ENCODE results near the gene HBZ. TPM values are rescaled to one million over a fixed set of nuclear protein-coding genes. Genes with fewer than 3 reads are reported as not detected.

Gene HBZ
- total and polyA plus RNA-seq, 2 of the 8 experiments (the other 6 are each of a cell fraction or from before 2014, with no cell fraction given), result 0.12 TPM; not detected in 1

GRCh38 chr16:146646-147045 lies 5.8 kb upstream of the HBZ start (continued):
- no peak for TF ChIP-seq TCF12 (IDR thresholded peaks at IDR 0.05; ENCODE audit: low read depth, low read length)
- TF ChIP-seq FOSL1 (IDR thresholded peaks at IDR 0.05; ENCODE audit: insufficient read depth, low read depth, low read length), result no peak
- no peak for TF ChIP-seq YY1 (IDR thresholded peaks at IDR 0.05; ENCODE audit: low read depth, low read length)
